Tibial nerve (tissue), 4 donors: ENCODE data around the gene PAPOLB. TPM values are rescaled to one million over a fixed set of nuclear protein-coding genes. Genes with fewer than 3 reads are reported as not detected.

Source experiments
- DNase-seq, 2 donors: peaks; one replicate each; pipeline ENCODE4 v3.0.0-alpha.2; 2019; ENCODE audit warnings: low spot score in 2 of 2
- H3K27ac ChIP-seq, 4 donors: fragments of 200-600 bp; sonication (generic) in 3 of 4; one replicate each; pipeline ENCODE4 v1.5.1; 2017 to 2019; ENCODE audit warnings: mild to moderate bottlenecking in 1 of 4
- H3K27me3 ChIP-seq, 2 donors: fragments of 200-600 bp; sonication (generic) in 1 of 2; one replicate each; pipeline versions ENCODE4 v1.5.1 to v1.6.0; 2017 to 2019
- H3K36me3 ChIP-seq, 3 donors: fragments of 200-600 bp; sonication (generic); one replicate each; pipeline ENCODE4 v1.5.1; 2018 to 2019
- H3K4me1 ChIP-seq, 4 donors: fragments of 200-600 bp; sonication (generic) in 3 of 4; one replicate each; pipeline ENCODE4 v1.5.1; 2017 to 2019
- H3K4me3 ChIP-seq, 4 donors: fragments of 200-600 bp; sonication (generic) in 3 of 4; one replicate each; pipeline ENCODE4 v1.5.1; 2017 to 2019; ENCODE audit warnings: mild to moderate bottlenecking in 1 of 4, moderate library complexity in 1 of 4
- H3K9me3 ChIP-seq, 4 donors: fragments of 200-600 bp; sonication (generic) in 3 of 4; one replicate each; pipeline ENCODE4 v1.5.1; 2017 to 2019
- CTCF ChIP-seq, 5 experiments: fragments of 200-600 bp in 3 of 5; fragments of 450-650 bp in 2 of 5; sonication (generic) in 3 of 5; IDR thresholded peaks; one replicate each; pipeline ENCODE4 v1.5.1; 2016 to 2019; ENCODE audit warnings: antibody characterized with exemption in 5 of 5, mild to moderate bottlenecking in 3 of 5, moderate library complexity in 2 of 5
- EP300 ChIP-seq, 2 donors: sonication (generic); formaldehyde crosslinking; IDR thresholded peaks; one replicate each; pipeline ENCODE4 v1.6.1; 2017; ENCODE audit warnings: antibody characterized with exemption in 2 of 2, mild to moderate bottlenecking in 1 of 2
- POLR2A ChIP-seq, 2 donors: fragments of 450-650 bp; IDR thresholded peaks; one replicate each; pipeline ENCODE4 v1.6.1; 2017; ENCODE audit warnings: antibody characterized with exemption in 2 of 2, mild to moderate bottlenecking in 2 of 2, moderate library complexity in 2 of 2
- WGBS, 2 donors: methylation state at CpG; one replicate each; pipeline ENCODE4 v1.1.5; 2018; 5-methylcytosine and 5-hydroxymethylcytosine counted together
- total RNA-seq, 4 donors: library from RNA; depleted of rRNA; stranded (reverse); fragments of >200 nt; gene quantifications; one replicate each; pipeline ENCODE4 v1.1.0, GENCODE V29; 2016

PAPOLB gene
- total RNA-seq, 4 donors from 2014 or later = 1.4 to 2.4 (median 1.8) TPM

- DNase-seq = no peak
- Histone ChIP-seq H3K4me3 (no peak overlapping the region), H3K9me3 (no peaks in the 10 kb centered on the region), H3K27me3 (no peaks in the 10 kb centered on the region), H3K4me1 (peaks cover 0 to 28% (median 0%) of the 10 kb centered on the region in 4 donors), H3K27ac (no peak overlapping the region), H3K36me3 (peaks cover 0 to 61% (median 0%) of the 10 kb centered on the region in 3 donors)
- 86 to 90% methylated on average over 21 to 26 of the region's 38 CpGs for WGBS, 2 donors
- no peak for TF ChIP-seq POLR2A (IDR thresholded peaks at IDR 0.05)
- TF ChIP-seq CTCF (IDR thresholded peaks at IDR 0.05) = no peak
- TF ChIP-seq EP300 (IDR thresholded peaks at IDR 0.05) = no peak
These were observed 46.0 kb downstream of the PAPOLB start for GRCh38 chr7:4815609-4816418.

GRCh38 chr7:4815121-4815520 is 46.7 kb downstream of the PAPOLB start:
- H3K36me3 ChIP-seq = peaks cover 0 to 68% (median 0%) of the 10 kb centered on the region in 3 donors
- H3K27ac ChIP-seq = no peak overlapping the region
- WGBS, 2 donors = 91 to 98% methylated on average over 7 to 8 of the region's 14 CpGs
- H3K27me3 ChIP-seq = no peaks in the 10 kb centered on the region
- TF ChIP-seq EP300 (IDR thresholded peaks at IDR 0.05) (no peak), POLR2A (IDR thresholded peaks at IDR 0.05) (no peak), CTCF (IDR thresholded peaks at IDR 0.05) (no peak)
- no peak overlapping the region for H3K4me3 ChIP-seq
- no peak for DNase-seq
- H3K9me3 ChIP-seq = no peaks in the 10 kb centered on the region
- peaks cover 0 to 21% (median 0%) of the 10 kb centered on the region in 4 donors for H3K4me1 ChIP-seq

- TF ChIP-seq CTCF (IDR thresholded peaks at IDR 0.05) (no peak), EP300 (IDR thresholded peaks at IDR 0.05) (no peak), POLR2A (IDR thresholded peaks at IDR 0.05) (no peak)
- Histone ChIP-seq H3K36me3 (peaks cover 0 to 73% (median 0%) of the 10 kb centered on the region in 3 donors), H3K4me1 (peaks cover 0 to 15% (median 0%) of the 10 kb centered on the region in 4 donors), H3K27ac (no peak overlapping the region), H3K27me3 (no peaks in the 10 kb centered on the region), H3K9me3 (no peaks in the 10 kb centered on the region), H3K4me3 (no peak overlapping the region)
- WGBS, 2 donors = 68 to 73% methylated on average over 13 to 14 of the region's 14 CpGs
- no peak for DNase-seq
These were observed 47.4 kb downstream of the PAPOLB start for GRCh38 chr7:4814433-4814832.

- H3K4me1 ChIP-seq = peaks cover 0 to 25% (median 2%) of the 10 kb centered on the region in 4 donors
- no peak for DNase-seq
- peak overlapping the region in 1 of 4 donors; percentile 32 for H3K4me3 ChIP-seq
- no peaks in the 10 kb centered on the region for H3K27me3 ChIP-seq
- H3K27ac ChIP-seq = peak overlapping the region in 2 of 4 donors; percentile 56 to 77
- WGBS, 2 donors = 76 to 84% methylated on average over 14 of the region's 14 CpGs
- no peaks in the 10 kb centered on the region for H3K9me3 ChIP-seq
- H3K36me3 ChIP-seq = peaks cover 0 to 63% (median 0%) of the 10 kb centered on the region in 3 donors
- TF ChIP-seq EP300 (IDR thresholded peaks at IDR 0.05) (no peak), POLR2A (IDR thresholded peaks at IDR 0.05) (no peak), CTCF (IDR thresholded peaks at IDR 0.05) (no peak)
These were observed 52.2 kb downstream of the PAPOLB start for GRCh38 chr7:4809666-4810065.

GRCh38 chr7:4809091-4809591 is 52.7 kb downstream of the PAPOLB start:
- peak overlapping the region in 3 of 4 donors; percentile 53 to 77 (median 56) for H3K27ac ChIP-seq
- peaks cover 0 to 63% (median 0%) of the 10 kb centered on the region in 3 donors for H3K36me3 ChIP-seq
- DNase-seq = no peak
- peaks cover 0 to 25% (median 2%) of the 10 kb centered on the region in 4 donors for H3K4me1 ChIP-seq
- no peaks in the 10 kb centered on the region for H3K9me3 ChIP-seq
- TF ChIP-seq POLR2A (IDR thresholded peaks at IDR 0.05) (peak in 1 of 2 donors; percentile 19), EP300 (IDR thresholded peaks at IDR 0.05) (no peak), CTCF (IDR thresholded peaks at IDR 0.05) (no peak)
- no peaks in the 10 kb centered on the region for H3K27me3 ChIP-seq
- H3K4me3 ChIP-seq = peak overlapping the region in 1 of 4 donors; percentile 32
- 71 to 79% methylated on average over 29 to 38 of the region's 38 CpGs for WGBS, 2 donors
